Activated CD4-positive, CD25-positive, alpha-beta regulatory T cell treated with anti-CD3 and anti-CD28 coated beads, Interleukin-2, amount 50 U/mL, for 16 hours (primary cell): ENCODE measurements around the gene LIG3.
A peak's percentile ranks its signal among the peaks of the same experiment; 100 is the strongest.
"Not testable (repeated sequence)": the region's sequence is repeated elsewhere in the genome, so short reads cannot be mapped to it uniquely, and the experiment has no call there.

Experiments used
- DNase-seq: peaks from one replicate; pipeline ENCODE4 v3.0.0-alpha.2; 2020; ENCODE audit warnings: low read depth, low spot score

Gene LIG3

GRCh38 chr17:34980353-34980680 lies at the start of gene LIG3:
TSS of gene LIG3 (plus strand) at chr17:34980512. CDS start at chr17:34983006, 2,494 bp downstream.
- DNase-seq, result peak; percentile 84

GRCh38 chr17:34950780-34951179 lies 29.5 kb upstream of the LIG3 start:
- not testable (repeated sequence) for DNase-seq

GRCh38 chr17:34958438-34958837 lies 21.9 kb upstream of the LIG3 start:
- no peak for DNase-seq

- peak; percentile 87 for DNase-seq
These were observed 19.0 kb upstream of the LIG3 start, which contains the start of the genes CCT6B and ZNF830 for GRCh38 chr17:34961093-34961911. TSS of gene CCT6B (minus strand) at chr17:34961460. CDS start at chr17:34961393, 67 bp downstream. TSS of gene ZNF830 (plus strand) at chr17:34961540. CDS start at chr17:34961567, 27 bp downstream.

GRCh38 chr17:34974179-34974578 lies 6.1 kb upstream of the LIG3 start:
- DNase-seq, result no peak

GRCh38 chr17:34974794-34975785 lies 5.2 kb upstream of the LIG3 start:
- DNase-seq, result no peak

GRCh38 chr17:34979153-34979552 lies 1.2 kb upstream of the LIG3 start:
- no peak for DNase-seq

- no peak for DNase-seq
These were observed 511 bp upstream of the LIG3 start for GRCh38 chr17:34979650-34980352.

GRCh38 chr17:34980681-34981537 lies 597 bp downstream of the LIG3 start:
- DNase-seq, result peak; percentile 49

- no peak for DNase-seq
These were observed 1.4 kb downstream of the LIG3 start for GRCh38 chr17:34981538-34982241.

- DNase-seq, result no peak
These were observed 6.9 kb downstream of the LIG3 start for GRCh38 chr17:34987232-34987631.

GRCh38 chr17:34988644-34989043 lies 8.3 kb downstream of the LIG3 start:
- no peak for DNase-seq

GRCh38 chr17:34989473-34989872 lies 9.2 kb downstream of the LIG3 start:
- DNase-seq, result no peak

GRCh38 chr17:34990921-34991365 lies 10.6 kb downstream of the LIG3 start:
- DNase-seq, result no peak

- no peak for DNase-seq
These were observed 11.3 kb downstream of the LIG3 start for GRCh38 chr17:34991606-34992005.

- no peak for DNase-seq
These were observed 12.7 kb downstream of the LIG3 start for GRCh38 chr17:34993031-34993430.

- DNase-seq, result no peak
These were observed 16.3 kb downstream of the LIG3 start for GRCh38 chr17:34996422-34997285.

GRCh38 chr17:34997355-34997862 lies 17.1 kb downstream of the LIG3 start:
- no peak for DNase-seq

GRCh38 chr17:34998205-34998604 lies 17.9 kb downstream of the LIG3 start:
- peak; percentile 57 for DNase-seq
